GM12865 (cell line): Measurements from ENCODE around the gene JAZF1.

ENCODE experiments used
- DNase-seq: peaks from one replicate; pipeline ENCODE4 v3.0.0; 2010; ENCODE audit warnings: low read depth
- H3K4me3 ChIP-seq: 2 replicates; pipeline ENCODE4 v1.5.1; 2011; ENCODE audit warnings: mild to moderate bottlenecking, low read depth, low read length, control low read depth
- TF ChIP-seq, protein P1 (sequence below): IDR thresholded peaks from 2 replicates; pipeline ENCODE4 v1.5.1; 2011; ENCODE audit warnings: low read length, control low read depth, low read depth, inconsistent platforms; ENCODE audit not compliant: insufficient read depth; ENCODE audit errors: missing control alignments

The JAZF1 gene

DNA sequence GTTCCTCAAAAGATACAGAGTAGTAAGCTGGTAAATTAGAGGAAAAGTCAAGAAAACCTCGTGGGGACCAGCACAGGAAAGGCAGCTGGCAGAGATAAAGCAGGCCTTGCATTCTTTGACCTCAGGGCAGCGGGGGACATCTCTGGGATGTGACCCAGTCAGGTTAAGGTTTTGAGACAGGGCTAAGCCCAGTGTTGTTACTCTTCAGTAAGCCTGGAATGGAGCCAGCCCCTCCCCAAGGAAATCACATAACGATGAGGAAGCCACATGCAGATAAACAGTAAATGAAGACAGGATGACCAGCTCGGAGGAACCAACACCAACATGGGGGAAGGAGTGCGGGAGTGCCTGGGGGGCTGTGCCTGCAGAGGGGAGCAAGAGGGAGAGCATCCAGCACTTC lies 99.6 kb downstream of the JAZF1 start:
- TF ChIP-seq, protein P1, sequence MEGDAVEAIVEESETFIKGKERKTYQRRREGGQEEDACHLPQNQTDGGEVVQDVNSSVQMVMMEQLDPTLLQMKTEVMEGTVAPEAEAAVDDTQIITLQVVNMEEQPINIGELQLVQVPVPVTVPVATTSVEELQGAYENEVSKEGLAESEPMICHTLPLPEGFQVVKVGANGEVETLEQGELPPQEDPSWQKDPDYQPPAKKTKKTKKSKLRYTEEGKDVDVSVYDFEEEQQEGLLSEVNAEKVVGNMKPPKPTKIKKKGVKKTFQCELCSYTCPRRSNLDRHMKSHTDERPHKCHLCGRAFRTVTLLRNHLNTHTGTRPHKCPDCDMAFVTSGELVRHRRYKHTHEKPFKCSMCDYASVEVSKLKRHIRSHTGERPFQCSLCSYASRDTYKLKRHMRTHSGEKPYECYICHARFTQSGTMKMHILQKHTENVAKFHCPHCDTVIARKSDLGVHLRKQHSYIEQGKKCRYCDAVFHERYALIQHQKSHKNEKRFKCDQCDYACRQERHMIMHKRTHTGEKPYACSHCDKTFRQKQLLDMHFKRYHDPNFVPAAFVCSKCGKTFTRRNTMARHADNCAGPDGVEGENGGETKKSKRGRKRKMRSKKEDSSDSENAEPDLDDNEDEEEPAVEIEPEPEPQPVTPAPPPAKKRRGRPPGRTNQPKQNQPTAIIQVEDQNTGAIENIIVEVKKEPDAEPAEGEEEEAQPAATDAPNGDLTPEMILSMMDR: no peak
- no peak for DNase-seq
- H3K4me3 ChIP-seq: no peak overlapping the region

DNA sequence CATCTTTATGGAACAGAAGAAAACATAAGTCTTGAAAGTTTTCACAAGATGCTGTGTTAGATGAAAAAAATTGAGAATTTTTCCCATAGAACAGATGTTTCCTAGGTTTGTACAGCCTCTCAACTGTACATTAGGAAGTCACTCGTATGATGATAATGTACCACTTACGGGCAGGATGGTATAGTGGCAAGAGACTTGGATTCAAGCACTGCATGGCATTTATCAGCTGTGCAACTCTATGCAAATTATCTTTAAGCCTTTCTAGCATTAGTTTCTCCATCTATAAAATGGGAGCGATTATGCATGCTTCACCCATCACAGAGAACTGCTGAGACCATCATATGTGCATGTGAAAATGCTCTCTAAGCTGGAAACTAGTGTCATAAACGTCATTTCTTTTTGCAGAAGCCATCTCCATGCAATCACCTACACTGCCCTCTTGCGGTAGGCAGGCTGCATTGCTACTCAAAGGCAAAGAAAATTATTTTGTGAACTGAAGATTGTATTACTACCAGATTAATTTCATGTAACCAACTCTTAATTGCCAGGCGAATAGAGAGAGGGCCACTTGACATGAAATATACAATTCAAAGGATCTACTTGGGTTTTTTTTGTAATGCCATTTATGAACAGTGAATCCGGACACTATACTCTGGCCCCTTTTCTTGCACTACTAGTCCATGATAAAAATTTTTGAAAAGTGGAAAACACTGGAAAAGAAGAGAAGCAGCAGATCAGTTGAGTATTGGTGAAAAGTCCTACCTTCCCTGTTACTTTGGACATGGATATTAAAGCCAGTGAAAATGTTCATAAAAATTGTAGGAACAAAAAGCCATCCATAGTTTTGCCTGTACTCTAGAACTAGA lies 102.3 kb downstream of the JAZF1 start:
- TF ChIP-seq, protein P1: peak; percentile 96
- H3K4me3 ChIP-seq: no peak overlapping the region
- peak; percentile 52 for DNase-seq

DNA sequence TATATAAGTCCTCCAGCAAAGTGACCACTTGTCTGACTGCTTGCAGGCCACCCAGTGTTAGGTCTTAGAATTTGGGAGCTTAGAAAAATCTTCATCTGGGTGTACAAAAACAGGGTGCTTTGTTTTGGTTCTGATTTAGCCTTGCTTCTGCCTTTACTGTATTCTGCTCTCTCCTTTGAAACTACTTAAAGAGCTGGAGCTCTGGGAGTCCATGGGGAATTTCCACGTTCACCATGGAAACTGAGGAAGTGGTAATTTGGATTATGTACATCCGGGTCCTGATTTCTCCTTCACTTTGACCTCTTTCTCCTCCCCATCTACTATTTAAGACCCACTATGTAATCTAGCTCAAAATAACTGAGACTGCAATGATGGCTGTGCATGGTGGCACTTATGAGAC lies 103.0 kb downstream of the JAZF1 start:
- DNase-seq: no peak
- TF ChIP-seq, protein P1: no peak
- H3K4me3 ChIP-seq: no peak overlapping the region

DNA sequence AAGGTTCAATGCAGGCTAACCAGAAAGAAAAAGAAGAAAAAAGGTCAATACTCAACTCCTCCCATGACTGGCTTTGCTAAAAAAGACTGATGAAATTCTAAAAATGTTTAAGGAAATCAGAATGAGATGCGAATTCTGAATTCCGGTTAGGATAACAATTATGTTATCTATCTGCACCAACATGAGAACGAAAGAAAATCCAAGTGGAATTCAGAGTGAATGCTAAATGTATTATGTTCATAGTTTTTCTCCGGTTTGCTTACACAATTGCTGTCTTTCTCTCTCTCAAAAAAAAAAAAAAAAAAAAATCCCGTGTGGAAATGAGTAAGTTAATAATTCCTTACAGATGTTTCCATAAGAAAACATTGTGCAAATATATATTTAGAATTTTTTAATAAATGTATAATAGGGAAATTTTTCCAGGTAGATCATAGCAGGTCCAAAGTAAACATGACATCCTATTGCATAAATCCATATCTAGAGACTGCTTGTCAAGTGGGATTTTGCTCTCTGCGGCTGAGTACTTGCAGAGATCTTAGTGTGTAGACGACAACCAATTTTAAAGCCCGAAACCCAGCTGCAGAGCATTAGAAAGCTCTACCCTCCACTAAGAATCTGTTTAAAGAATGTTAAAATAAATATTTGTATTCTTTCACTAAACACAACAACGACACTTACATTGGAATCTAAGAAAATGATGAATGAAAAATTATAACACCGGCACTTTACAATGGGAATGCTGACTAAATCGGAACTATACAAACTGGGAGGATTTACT lies 104.0 kb downstream of the JAZF1 start:
- TF ChIP-seq, protein P1: no peak
- H3K4me3 ChIP-seq: no peak overlapping the region
- no peak for DNase-seq

DNA sequence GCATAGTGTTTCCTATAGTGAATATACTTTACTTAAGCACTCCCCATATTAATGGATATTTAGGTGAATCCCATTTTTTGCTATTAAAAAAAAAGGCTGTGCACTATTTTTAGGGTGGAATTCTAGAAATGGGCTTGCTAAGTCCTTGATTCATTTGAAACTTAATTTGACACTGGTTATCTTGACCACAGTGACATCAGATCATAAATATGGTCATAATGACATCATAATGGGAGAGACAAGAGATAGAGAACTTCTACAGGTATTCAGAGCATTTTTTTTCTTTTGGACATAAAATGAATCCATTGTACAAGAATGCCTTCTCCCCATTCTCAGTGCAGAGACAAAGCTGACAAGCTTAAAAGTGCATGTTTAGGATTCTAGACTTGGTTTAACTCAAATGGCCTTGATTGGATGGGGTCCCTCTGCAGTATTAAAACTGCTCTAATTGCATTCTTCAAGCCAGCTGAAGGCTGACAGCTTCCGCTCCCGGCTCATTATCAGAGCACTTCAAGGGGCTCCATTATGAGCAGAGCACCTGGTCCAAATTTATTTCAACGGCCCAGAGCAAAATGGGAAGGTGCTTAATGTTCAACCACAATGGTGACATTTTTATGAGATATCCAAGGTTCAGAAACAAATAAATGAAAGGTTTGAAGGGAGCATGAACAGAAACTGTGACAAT lies 104.8 kb downstream of the JAZF1 start:
- TF ChIP-seq, protein P1: no peak
- H3K4me3 ChIP-seq: no peak overlapping the region
- no peak for DNase-seq

DNA sequence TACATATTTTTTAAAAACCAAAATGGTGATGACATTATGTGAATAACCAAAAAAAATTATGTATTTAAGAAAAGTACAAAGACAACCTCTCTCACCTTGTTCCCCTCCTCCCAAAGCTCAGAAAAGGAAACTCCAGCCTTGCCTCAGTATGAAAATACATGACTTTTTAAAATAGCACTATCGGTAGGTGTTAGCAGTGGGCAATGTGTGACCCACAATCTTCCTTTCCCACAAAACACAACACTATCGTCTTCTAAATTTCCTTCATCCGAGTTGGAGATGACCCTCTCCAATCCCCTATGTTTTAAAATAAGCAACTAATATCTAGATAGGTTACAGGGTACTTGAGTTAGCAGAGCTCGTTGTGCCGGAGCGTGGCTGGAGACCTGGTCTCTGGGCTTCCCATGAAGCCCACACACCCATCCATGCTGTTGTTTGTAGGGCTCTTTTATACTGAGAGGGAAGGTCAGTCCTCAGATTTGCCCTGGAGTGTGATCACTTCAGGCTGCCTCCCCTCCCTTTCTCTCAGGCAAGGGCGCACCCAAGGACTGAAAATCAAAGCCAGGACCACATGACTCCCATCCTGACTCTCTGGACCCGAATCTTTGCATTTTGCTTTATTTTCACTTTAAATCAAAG lies 107.6 kb downstream of the JAZF1 start:
- no peak overlapping the region for H3K4me3 ChIP-seq
- TF ChIP-seq, protein P1: no peak
- no peak for DNase-seq
